ENCODE results near the gene ALDH8A1. TPM values are rescaled to one million over a fixed set of nuclear protein-coding genes. Genes with fewer than 3 reads are reported as not detected.

The ALDH8A1 gene
- total RNA-seq, 1 experiment from 2014 or later = not detected

- H3K36me3 Mint-ChIP-seq (ENCODE audit: insufficient read depth in 1 of 3, low read depth in 3 of 3) = peaks cover 0 to 16% (median 12%) of the 10 kb centered on the region in 3 experiments; a peak in 5 of 7 replicates
- Histone ChIP-seq H3K56ac (ENCODE audit: insufficient read length, low read depth, low read length) (no peak overlapping the region), H2BK20ac (ENCODE audit: low read depth, low read length, poor library complexity, severe bottlenecking) (no peak overlapping the region), H2BK12ac (ENCODE audit: insufficient read length, low read depth, low read length) (no peak overlapping the region), H3T11ph (ENCODE audit: low read length) (no peak overlapping the region), H3K4me2 (ENCODE audit: insufficient read depth, insufficient read length, low read length) (no peak overlapping the region), H3K9me3 (ENCODE audit: control insufficient read depth, low read depth, low read length) (no peaks in the 10 kb centered on the region), H2BK120ac (ENCODE audit: low read depth, low read length, poor library complexity, severe bottlenecking) (no peak overlapping the region), H3K9ac (ENCODE audit: extremely low read depth, insufficient read length, low read length) (no peak overlapping the region), H3K79me1 (ENCODE audit: insufficient read depth, low read depth, low read length, poor library complexity, severe bottlenecking) (no peaks in the 10 kb centered on the region), H4K8ac (replicated peaks; ENCODE audit: insufficient read length, low read depth, low read length) (no peak overlapping the region), H2AK5ac (ENCODE audit: insufficient read length, low read length) (no peak overlapping the region), H3K79me2 (ENCODE audit: insufficient read depth, low read length) (no peaks in the 10 kb centered on the region), H4K20me1 (ENCODE audit: control insufficient read depth, insufficient read depth, insufficient read length) (no peaks in the 10 kb centered on the region), H2BK5ac (ENCODE audit: insufficient read length, low read length) (no peak overlapping the region), H2AFZ (ENCODE audit: low read length) (no peak overlapping the region), H4K5ac (ENCODE audit: insufficient read length, low read depth, low read length) (no peak overlapping the region), H3K14ac (ENCODE audit: insufficient read depth, low read length) (no peak overlapping the region), H3K4ac (ENCODE audit: low read depth, low read length) (no peak overlapping the region), H3K4me1 (ENCODE audit: insufficient read depth, low read length) (no peaks in the 10 kb centered on the region), H3K23ac (ENCODE audit: insufficient read length, low read depth, low read length) (no peak overlapping the region), H2BK15ac (ENCODE audit: low read depth, low read length) (no peak overlapping the region), H3K18ac (ENCODE audit: insufficient read length, low read depth, low read length) (no peak overlapping the region), H3K27ac (ENCODE audit: insufficient read length, low read depth, low read length) (no peak overlapping the region), H4K91ac (ENCODE audit: insufficient read length, low read depth, low read length) (no peak overlapping the region), H3K27me3 (ENCODE audit: insufficient read depth, low read length) (no peaks in the 10 kb centered on the region), H3K23me2 (ENCODE audit: insufficient read length, low read depth, low read length, poor library complexity, severe bottlenecking) (no peaks in the 10 kb centered on the region)
- peaks cover 16 to 19% of the 10 kb centered on the region in 2 experiments for H3K4me1 Mint-ChIP-seq
- no peaks in the 10 kb centered on the region for H3K9me3 Mint-ChIP-seq
- no peak overlapping the region for H3K4me3 Mint-ChIP-seq
- H3K27me3 Mint-ChIP-seq (ENCODE audit: low read depth) = no peaks in the 10 kb centered on the region
- no peak for TF ChIP-seq CTCF (conservative IDR thresholded peaks at IDR 0.05)
- no peak overlapping the region for H3K27ac Mint-ChIP-seq
- no CpG with 5 or more reads among the region's 1 CpG for WGBS (ENCODE audit: extremely low coverage, insufficient read length, low lambda C conversion rate)
- no peak for DNase-seq
Measured at GRCh38 chr6:134999107-134999506, 49.2 kb upstream of the ALDH8A1 start.
